Activated naive CD8-positive, alpha-beta T cell treated with anti-CD3 and anti-CD28 coated beads for 36 hours (primary cell): Measurements from ENCODE around the gene SOD2. TPM values are rescaled to one million over a fixed set of nuclear protein-coding genes. Genes with fewer than 3 reads are reported as not detected.
"Not testable (repeated sequence)": the region's sequence is repeated elsewhere in the genome, so short reads cannot be mapped to it uniquely, and the experiment has no call there.

Source experiments
- DNase-seq: peaks from one replicate; pipeline ENCODE4 v3.0.0; 2021
- H3K27ac Mint-ChIP-seq: one replicate; pipeline ENCODE4 v1.8.0; 2022; ENCODE audit warnings: mild to moderate bottlenecking, moderate library complexity, mixed read lengths
- H3K27me3 Mint-ChIP-seq: one replicate; pipeline ENCODE4 v1.8.0; 2022; ENCODE audit warnings: mild to moderate bottlenecking, mixed read lengths
- H3K36me3 Mint-ChIP-seq: one replicate; pipeline ENCODE4 v1.8.0; 2021; ENCODE audit warnings: mild to moderate bottlenecking, mixed read lengths
- H3K4me1 Mint-ChIP-seq: one replicate; pipeline ENCODE4 v1.8.0; 2021; ENCODE audit warnings: mixed read lengths
- H3K4me3 Mint-ChIP-seq: one replicate; pipeline ENCODE4 v1.8.0; 2022; ENCODE audit warnings: mild to moderate bottlenecking, moderate library complexity, mixed read lengths
- H3K9me3 Mint-ChIP-seq: one replicate; pipeline ENCODE4 v1.8.0; 2022; ENCODE audit warnings: mixed read lengths
- total RNA-seq, 2 experiments: library from RNA; stranded (reverse); gene quantifications; one replicate each; pipeline ENCODE4 v1.2.3, GENCODE V29; 2021

SOD2 gene
- total RNA-seq, 2 experiments from 2014 or later: 112 to 122 TPM

DNA sequence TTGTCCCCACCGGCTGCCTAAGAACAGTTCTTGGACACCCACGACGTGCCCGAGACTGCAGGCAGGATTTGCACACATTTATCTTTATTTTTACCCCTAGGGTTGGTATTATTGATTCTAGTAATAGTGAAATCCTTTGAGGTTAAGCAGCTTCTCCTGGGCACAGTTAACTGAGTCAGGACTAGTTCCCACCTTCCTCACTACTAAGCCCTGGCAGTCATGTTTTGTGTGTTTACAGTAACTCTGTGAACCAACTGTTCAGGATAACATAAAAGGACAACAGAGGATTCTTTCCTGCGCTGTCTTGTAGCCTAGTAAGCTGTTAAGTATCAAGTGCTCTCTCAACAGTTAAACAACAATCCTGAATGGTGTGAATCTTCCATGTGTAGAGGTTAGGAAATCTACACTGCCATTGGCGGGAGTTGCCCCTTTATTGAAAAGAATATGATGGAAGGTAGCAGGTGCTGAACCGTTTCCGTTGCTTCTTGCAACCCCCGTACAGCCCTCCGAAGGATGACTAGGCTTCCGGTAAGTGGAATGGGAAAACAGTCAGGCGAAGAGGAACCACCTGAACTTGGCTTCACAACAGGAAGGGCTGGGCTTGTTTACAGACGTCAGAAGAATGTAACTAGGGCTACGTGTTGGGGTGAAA, 979 bp upstream of the SOD2 start:
- Mint-ChIP-seq H3K9me3 (no peaks in the 10 kb centered on the region), H3K27ac (peak overlapping the region; percentile 90), H3K4me3 (peak overlapping the region; percentile 90), H3K4me1 (peaks cover 28% of the 10 kb centered on the region), H3K27me3 (no peaks in the 10 kb centered on the region), H3K36me3 (peaks cover 16% of the 10 kb centered on the region)
- peak; percentile 14 for DNase-seq

DNA sequence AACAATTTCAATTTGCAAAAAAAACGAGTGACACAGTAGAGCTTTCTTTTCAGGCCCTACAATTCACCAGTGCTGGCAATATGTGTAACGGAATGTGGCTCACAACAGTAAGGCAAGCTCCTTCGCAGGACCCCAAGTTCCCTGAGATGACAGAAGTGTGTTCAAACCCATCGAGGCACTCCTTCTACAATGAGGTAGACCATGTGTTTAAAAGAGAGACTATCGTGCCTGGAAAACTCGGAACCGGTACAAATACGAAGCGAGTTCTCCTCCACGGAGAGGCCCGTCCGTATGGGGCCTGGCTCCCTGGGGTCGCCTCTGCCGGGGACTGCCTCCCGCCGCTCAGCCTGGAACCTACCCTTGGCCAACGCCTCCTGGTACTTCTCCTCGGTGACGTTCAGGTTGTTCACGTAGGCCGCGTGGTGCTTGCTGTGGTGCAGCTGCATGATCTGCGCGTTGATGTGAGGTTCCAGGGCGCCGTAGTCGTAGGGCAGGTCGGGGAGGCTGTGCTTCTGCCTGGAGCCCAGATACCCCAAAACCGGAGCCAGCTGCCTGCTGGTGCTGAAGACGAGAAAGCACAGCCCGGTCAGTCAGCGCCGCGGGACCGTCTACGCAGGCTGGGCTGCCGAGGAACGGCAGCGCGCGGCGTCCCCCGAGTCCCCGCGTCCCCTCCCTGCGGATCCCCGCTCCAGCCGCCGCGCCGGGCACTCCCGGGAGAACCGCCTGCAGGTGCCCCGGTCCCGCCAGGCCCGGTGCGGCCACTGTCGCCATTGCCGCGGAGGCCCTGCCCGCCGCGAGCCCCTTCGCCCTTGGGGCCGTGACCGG, 526 bp downstream of the SOD2 start:
- Mint-ChIP-seq H3K27me3 (no peaks in the 10 kb centered on the region), H3K4me1 (peaks cover 38% of the 10 kb centered on the region), H3K36me3 (peaks cover 25% of the 10 kb centered on the region)

DNA sequence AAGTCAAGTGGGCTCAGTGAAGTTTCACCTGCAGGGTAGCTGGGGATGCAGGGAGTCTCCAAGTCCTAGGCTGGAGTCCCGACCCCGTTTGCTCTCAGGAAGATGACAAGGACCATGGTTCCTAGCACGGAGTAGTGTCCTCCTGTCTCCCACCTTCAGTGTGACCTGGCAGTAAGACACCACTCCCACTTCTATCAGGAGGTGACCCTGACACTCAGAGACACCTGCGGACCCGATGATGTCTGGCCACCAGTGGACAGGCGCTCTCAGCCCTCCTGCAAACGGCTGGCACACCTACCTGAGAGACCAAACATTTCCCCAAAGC, 1.1 kb downstream of the SOD2 start:
- H3K4me3 Mint-ChIP-seq: peak overlapping the region; percentile 94
- peak overlapping the region; percentile 93 for H3K27ac Mint-ChIP-seq
- no peaks in the 10 kb centered on the region for H3K9me3 Mint-ChIP-seq
- peak; percentile 2 for DNase-seq
- H3K27me3 Mint-ChIP-seq: no peaks in the 10 kb centered on the region
- peaks cover 30% of the 10 kb centered on the region for H3K36me3 Mint-ChIP-seq
- H3K4me1 Mint-ChIP-seq: peaks cover 44% of the 10 kb centered on the region

More for the DNA sequence above, 526 bp downstream of the SOD2 start:
- peak overlapping the region; percentile 94 for H3K4me3 Mint-ChIP-seq
- peak overlapping the region; percentile 93 for H3K27ac Mint-ChIP-seq
- peak; percentile 68 for DNase-seq
- no peaks in the 10 kb centered on the region for H3K9me3 Mint-ChIP-seq

DNA sequence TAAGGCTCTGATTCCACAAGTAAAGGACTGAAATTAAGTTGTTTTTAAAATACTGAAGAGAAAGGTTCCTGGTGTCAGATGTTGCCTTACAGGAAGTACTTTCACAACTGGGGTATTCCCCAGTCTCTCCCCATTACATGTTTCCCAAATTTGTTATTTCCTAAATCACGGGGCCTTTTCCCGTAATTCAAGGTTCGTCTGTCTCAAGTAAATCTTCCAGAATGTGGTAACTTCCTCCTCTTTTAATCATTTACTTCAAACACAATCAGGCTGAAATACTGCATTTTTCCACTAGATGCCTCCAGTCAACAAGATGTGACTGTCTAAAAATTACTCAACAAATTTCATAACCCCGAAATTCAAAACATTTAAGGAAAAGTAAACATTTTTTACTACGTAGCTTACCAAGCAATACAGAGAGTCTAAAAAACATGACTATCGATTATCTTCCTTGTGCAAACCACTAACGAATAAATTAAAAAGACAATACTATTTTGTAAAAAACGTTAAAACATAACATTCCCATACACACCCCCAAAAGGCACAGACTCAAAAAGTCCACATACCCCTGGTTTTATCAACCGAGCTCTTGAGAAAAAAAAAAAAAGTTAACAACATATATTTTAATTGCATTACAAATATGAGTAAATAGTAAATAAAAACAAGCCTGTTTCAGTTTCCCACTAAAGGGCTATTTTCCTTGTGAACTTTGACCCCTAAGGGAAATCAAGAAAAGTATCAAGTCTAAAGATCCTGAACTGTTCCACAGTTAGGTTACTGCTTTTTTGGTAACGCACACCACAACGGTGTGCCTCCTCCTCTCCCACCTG, 1.7 kb downstream of the SOD2 start:
- H3K9me3 Mint-ChIP-seq: no peaks in the 10 kb centered on the region
- H3K4me1 Mint-ChIP-seq: peaks cover 48% of the 10 kb centered on the region
- no peak for DNase-seq
- peak overlapping the region; percentile 94 for H3K4me3 Mint-ChIP-seq
- peaks cover 34% of the 10 kb centered on the region for H3K36me3 Mint-ChIP-seq
- no peaks in the 10 kb centered on the region for H3K27me3 Mint-ChIP-seq
- peak overlapping the region; percentile 93 for H3K27ac Mint-ChIP-seq

DNA sequence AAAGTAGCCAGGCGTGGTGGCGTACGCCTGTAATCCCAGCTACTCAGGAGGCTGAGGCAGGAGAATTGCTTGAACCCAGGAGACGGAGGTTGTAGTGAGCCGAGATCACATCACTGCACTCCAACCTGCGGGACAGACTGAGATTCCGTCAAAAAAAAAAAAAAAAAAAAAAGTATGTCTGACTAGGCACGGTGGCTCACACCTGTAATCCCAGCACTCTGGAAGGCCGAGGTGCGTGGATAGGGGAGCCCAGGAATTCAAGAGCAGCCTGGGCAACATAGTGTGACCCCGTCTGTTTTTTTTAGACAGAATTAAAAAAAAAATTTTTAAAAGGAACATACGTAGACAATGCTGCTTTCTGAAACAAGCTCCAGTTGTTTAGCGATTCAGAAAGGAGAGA, 2.9 kb downstream of the SOD2 start:
- H3K9me3 Mint-ChIP-seq, H3K27ac Mint-ChIP-seq, H3K27me3 Mint-ChIP-seq, DNase-seq, H3K4me3 Mint-ChIP-seq: not testable (repeated sequence)
- H3K36me3 Mint-ChIP-seq: peaks cover 40% of the 10 kb centered on the region
- peaks cover 52% of the 10 kb centered on the region for H3K4me1 Mint-ChIP-seq

DNA sequence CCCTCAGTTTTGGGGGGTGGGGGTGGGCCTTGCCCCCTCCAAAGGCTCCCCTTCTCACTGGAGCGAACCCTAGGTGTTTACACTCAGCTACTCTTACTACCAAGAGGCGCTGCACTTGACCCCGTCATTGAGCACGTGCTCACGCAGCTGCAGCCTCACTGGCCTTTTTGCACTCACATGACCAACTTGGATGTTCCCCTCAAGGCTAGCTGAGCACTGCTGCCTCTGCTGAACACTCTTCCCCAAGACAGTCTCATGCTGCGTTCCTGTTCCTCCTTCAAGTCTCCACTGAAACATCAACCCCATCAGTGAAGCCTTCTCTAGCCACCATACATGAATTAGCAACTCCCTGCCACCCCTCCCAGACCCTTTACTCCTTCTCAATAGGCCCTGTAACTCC, 4.0 kb downstream of the SOD2 start:
- Mint-ChIP-seq H3K27ac (no peak overlapping the region), H3K4me3 (no peak overlapping the region), H3K36me3 (peaks cover 40% of the 10 kb centered on the region), H3K27me3 (no peaks in the 10 kb centered on the region), H3K9me3 (no peaks in the 10 kb centered on the region), H3K4me1 (peaks cover 42% of the 10 kb centered on the region)
- no peak for DNase-seq

DNA sequence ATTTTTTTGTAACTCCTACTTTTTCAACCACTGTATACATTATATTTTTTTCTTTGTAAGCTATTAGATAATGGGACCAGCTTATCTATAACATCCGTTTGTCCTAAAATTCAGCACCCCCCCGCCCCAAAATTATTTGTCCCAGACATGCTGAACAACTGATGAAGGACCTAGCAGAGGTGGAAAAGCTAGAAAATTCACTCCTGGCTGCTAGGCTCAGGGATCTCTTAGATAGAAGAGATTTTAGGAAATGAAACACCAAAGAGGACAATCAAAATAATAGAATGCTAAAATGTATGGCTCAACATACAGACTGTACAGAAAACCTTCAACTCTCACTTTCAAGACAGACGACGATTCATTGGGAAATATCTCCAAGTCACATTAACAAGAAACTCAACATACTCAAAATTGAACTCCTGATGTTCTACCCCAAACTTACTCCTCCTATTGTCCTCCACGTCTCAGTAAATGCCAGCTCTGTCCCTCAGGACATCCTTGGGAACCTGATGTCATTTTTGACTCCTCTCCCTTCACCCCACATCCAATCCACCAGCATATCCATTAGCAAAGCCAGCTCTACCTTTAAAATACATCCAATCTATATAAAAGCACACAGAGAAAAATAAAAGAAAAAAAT, 4.7 kb downstream of the SOD2 start:
- no peak for DNase-seq
- no peaks in the 10 kb centered on the region for H3K9me3 Mint-ChIP-seq
- peak overlapping the region; percentile 30 for H3K27ac Mint-ChIP-seq
- H3K4me3 Mint-ChIP-seq: no peak overlapping the region
- H3K36me3 Mint-ChIP-seq: peaks cover 40% of the 10 kb centered on the region
- peaks cover 38% of the 10 kb centered on the region for H3K4me1 Mint-ChIP-seq
- no peaks in the 10 kb centered on the region for H3K27me3 Mint-ChIP-seq

DNA sequence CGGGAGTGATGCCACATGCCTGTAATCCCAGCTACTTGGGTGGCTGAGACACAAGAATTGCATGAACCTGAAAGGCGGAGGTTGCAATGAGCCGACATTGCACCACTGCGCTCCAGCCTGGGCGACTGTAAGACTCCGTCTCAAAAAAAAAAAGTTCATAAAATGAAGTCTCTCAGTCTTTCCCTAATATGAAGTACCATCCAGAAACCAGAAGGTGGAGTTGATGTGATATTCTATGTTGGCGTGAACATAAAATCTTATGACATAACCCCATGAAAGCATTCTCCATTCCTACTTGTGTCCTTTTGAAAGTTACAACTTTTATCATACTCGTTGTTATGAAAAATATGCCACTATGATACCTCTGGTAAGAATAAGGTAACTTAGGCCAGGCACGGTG, 5.7 kb downstream of the SOD2 start:
- H3K4me1 Mint-ChIP-seq: peaks cover 38% of the 10 kb centered on the region
- peaks cover 40% of the 10 kb centered on the region for H3K36me3 Mint-ChIP-seq
- H3K4me3 Mint-ChIP-seq: no peak overlapping the region
- H3K27ac Mint-ChIP-seq: peak overlapping the region; percentile 66
- H3K27me3 Mint-ChIP-seq: no peaks in the 10 kb centered on the region
- H3K9me3 Mint-ChIP-seq: no peaks in the 10 kb centered on the region
- DNase-seq: no peak

DNA sequence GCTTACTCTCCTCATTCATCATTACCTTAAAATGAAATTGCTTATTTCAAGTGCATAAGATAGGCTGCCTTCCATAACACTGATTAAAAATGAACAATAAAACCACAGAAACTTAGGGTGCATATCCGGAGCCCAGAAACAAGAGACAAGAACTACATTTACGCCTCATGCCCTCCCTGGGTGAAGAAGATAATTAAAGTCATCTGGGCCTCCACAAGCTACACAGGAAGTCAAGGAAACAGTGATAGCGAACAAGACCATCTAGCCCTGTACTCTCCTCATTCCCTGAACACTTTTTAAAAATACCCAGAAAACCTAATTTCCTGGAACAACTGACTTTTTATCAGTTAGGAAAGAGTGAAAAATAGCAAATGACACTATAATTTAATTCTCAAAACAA, 6.3 kb downstream of the SOD2 start:
- no peaks in the 10 kb centered on the region for H3K27me3 Mint-ChIP-seq
- H3K9me3 Mint-ChIP-seq: no peaks in the 10 kb centered on the region
- H3K27ac Mint-ChIP-seq: peak overlapping the region; percentile 66
- DNase-seq: no peak
- H3K4me1 Mint-ChIP-seq: peaks cover 34% of the 10 kb centered on the region
- peaks cover 38% of the 10 kb centered on the region for H3K36me3 Mint-ChIP-seq
- no peak overlapping the region for H3K4me3 Mint-ChIP-seq

DNA sequence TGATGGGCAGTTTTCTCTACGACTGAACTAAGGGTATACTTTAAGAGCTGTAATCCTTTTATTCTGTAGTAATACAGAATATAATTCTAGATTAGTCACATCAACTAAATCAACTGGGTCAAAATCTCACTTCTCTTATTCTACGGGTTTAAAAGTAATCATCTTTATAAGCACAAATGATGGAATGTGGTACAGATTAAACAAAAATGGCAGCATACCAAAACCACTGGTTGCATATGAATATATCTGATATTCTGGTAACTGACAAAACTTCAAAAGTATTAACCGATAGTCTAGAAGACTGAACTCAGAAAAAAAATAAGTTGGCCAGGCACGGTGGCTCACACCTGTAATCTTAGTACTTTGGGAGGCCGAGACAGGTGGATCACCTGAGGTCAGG, 7.0 kb downstream of the SOD2 start:
- Mint-ChIP-seq H3K27ac (no peak overlapping the region), H3K27me3 (no peaks in the 10 kb centered on the region), H3K36me3 (peaks cover 37% of the 10 kb centered on the region), H3K4me3 (no peak overlapping the region), H3K9me3 (no peaks in the 10 kb centered on the region), H3K4me1 (peaks cover 34% of the 10 kb centered on the region)
- DNase-seq: no peak

DNA sequence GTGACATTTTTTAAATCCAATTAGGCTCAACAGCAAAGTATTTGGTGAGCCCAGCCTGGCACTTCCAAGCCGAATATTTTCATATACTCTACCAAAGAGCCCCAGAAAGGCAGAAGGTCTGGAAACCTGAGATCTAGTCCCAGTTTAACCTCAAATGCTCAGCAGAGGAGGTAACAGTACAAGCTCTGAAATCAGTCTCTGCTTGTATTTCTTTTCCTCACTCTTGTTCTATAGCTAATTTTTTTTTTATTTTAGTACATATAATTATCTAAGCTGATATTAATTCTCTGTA, 9.1 kb downstream of the SOD2 start:
- Mint-ChIP-seq H3K9me3 (no peaks in the 10 kb centered on the region), H3K4me3 (no peak overlapping the region), H3K36me3 (peaks cover 35% of the 10 kb centered on the region), H3K4me1 (peaks cover 41% of the 10 kb centered on the region), H3K27ac (no peak overlapping the region), H3K27me3 (no peaks in the 10 kb centered on the region)
- no peak for DNase-seq

DNA sequence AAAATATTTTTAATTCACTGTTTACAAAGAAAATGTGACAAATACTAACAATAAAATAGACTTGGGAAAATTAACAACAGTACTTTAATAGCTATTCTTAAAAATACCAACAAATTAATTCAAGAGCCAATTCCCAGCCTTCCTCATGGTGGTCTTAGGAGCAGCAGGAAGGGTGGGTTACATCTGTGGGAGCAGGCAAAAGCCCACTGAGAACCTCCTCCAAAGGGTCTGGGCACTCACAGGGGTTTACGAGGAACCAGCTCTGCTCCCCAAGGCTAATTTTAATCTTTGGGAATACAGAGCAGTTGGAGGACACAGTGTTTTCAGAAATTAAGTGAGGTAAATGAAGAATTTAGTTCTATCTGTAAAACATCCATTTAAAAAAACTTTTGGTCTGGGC, 10.2 kb downstream of the SOD2 start:
- H3K27ac Mint-ChIP-seq: no peak overlapping the region
- H3K4me3 Mint-ChIP-seq: no peak overlapping the region
- DNase-seq: no peak
- no peaks in the 10 kb centered on the region for H3K27me3 Mint-ChIP-seq
- peaks cover 36% of the 10 kb centered on the region for H3K4me1 Mint-ChIP-seq
- peaks cover 32% of the 10 kb centered on the region for H3K36me3 Mint-ChIP-seq
- no peaks in the 10 kb centered on the region for H3K9me3 Mint-ChIP-seq

DNA sequence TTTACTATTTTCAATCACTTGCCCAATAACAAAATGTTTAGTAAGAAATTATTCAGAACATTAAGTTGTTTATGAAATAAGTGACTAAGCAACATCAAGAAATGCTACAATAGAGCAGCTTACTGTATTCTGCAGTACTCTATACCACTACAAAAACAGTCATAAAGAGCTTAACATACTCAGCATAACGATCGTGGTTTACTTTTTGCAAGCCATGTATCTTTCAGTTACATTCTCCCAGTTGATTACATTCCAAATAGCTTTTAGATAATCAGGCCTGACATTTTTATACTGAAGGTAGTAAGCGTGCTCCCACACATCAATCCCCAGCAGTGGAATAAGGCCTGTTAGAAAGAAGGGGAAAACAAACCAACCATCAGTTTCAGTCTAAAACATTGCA, 10.7 kb downstream of the SOD2 start:
- no peak overlapping the region for H3K4me3 Mint-ChIP-seq
- H3K27ac Mint-ChIP-seq: no peak overlapping the region
- DNase-seq: no peak
- peaks cover 33% of the 10 kb centered on the region for H3K4me1 Mint-ChIP-seq
- no peaks in the 10 kb centered on the region for H3K9me3 Mint-ChIP-seq
- peaks cover 29% of the 10 kb centered on the region for H3K36me3 Mint-ChIP-seq
- no peaks in the 10 kb centered on the region for H3K27me3 Mint-ChIP-seq

DNA sequence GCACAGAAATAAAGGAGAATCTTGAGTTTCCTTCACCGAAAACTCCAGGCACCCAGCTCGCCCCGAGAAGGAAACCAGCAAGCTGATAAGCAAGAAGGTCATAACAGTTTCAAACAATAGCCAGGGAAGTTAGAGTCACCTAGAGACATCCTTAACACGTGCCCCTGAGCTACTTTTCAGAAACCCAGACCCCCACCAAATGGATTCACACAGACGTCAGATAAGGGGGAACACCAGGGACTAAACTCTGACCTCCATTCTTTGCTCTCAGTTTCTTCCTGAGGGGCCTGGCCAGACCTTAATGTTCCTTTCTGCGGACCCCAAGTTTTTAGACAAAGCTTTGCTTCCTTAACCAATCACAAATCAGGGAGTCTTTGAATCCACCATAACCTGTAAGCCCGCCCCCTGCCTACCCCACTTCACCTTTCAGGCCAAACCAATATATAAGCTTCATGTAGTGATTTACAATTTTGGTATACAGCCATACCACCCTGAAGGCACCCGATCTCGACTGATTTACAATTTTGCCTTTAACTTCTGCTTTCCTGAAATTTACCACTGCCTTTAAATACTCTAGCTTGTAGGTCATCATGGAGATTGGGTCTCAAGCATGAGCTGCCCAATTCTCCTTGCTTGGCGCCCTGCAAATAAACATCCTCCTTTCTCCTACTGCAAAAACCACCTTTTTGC, 11.7 kb downstream of the SOD2 start:
- H3K36me3 Mint-ChIP-seq: peaks cover 27% of the 10 kb centered on the region
- peak overlapping the region; percentile 34 for H3K27ac Mint-ChIP-seq
- DNase-seq: no peak
- peaks cover 25% of the 10 kb centered on the region for H3K4me1 Mint-ChIP-seq
- no peaks in the 10 kb centered on the region for H3K27me3 Mint-ChIP-seq
- H3K4me3 Mint-ChIP-seq: no peak overlapping the region
- H3K9me3 Mint-ChIP-seq: peaks cover under 1% of the 10 kb centered on the region
